GM23338 (cell line): ENCODE data around the gene DYRK1A. TPM values are rescaled to one million over a fixed set of nuclear protein-coding genes. Genes with fewer than 3 reads are reported as not detected.

ENCODE experiments used
- ATAC-seq: fragments of 200-7000 bp; cut with Tn5 transposase; 3 replicates; pipeline ENCODE4 v1.9.1; 2020
- DNase-seq: peaks from one replicate; pipeline ENCODE4 v3.0.0-alpha.2; 2015; ENCODE audit warnings: low spot score
- H2AFZ ChIP-seq: fragments of 200-600 bp; sonication (generic); 2 replicates; pipeline ENCODE4 v1.8.0; 2016; ENCODE audit warnings: antibody characterized with exemption, mild to moderate bottlenecking, moderate library complexity
- H3F3A ChIP-seq: fragments of 200-600 bp; sonication (generic); replicated peaks from 2 replicates; pipeline ENCODE4 v1.8.0; 2017; ENCODE audit warnings: antibody characterized with exemption, mixed run types, low read depth
- H3K27ac ChIP-seq: fragments of 200-600 bp; sonication (generic); 2 replicates; pipeline ENCODE4 v1.6.1; 2016; ENCODE audit warnings: low read depth
- H3K27me3 ChIP-seq: fragments of 200-600 bp; sonication (generic); 2 replicates; pipeline ENCODE4 v1.8.0; 2016; ENCODE audit warnings: mild to moderate bottlenecking, mixed run types, moderate library complexity; ENCODE audit not compliant: insufficient read depth
- H3K36me3 ChIP-seq: fragments of 200-600 bp; sonication (generic); 2 replicates; pipeline ENCODE4 v1.8.0; 2016; ENCODE audit warnings: mild to moderate bottlenecking; ENCODE audit not compliant: insufficient read depth
- H3K4me1 ChIP-seq: fragments of 200-600 bp; sonication (generic); 2 replicates; pipeline ENCODE4 v1.8.0; 2016; ENCODE audit warnings: mild to moderate bottlenecking, moderate library complexity; ENCODE audit not compliant: insufficient read depth
- H3K4me2 ChIP-seq: fragments of 200-600 bp; sonication (generic); 2 replicates; pipeline ENCODE4 v1.7.1; 2017; ENCODE audit warnings: mixed run types
- H3K4me3 ChIP-seq: fragments of 200-600 bp; sonication (generic); 2 replicates; pipeline ENCODE4 v1.6.1; 2016; ENCODE audit warnings: mixed run types
- H3K79me2 ChIP-seq: fragments of 200-600 bp; sonication (generic); replicated peaks from 2 replicates; pipeline ENCODE4 v1.8.0; 2017; ENCODE audit warnings: mild to moderate bottlenecking; ENCODE audit not compliant: insufficient read depth
- H3K9me2 ChIP-seq: fragments of 200-600 bp; sonication (generic); 2 replicates; pipeline ENCODE4 v1.8.0; 2017; ENCODE audit not compliant: insufficient read depth
- H4K20me1 ChIP-seq: fragments of 200-600 bp; sonication (generic); replicated peaks from 2 replicates; pipeline ENCODE4 v1.8.0; 2017; ENCODE audit warnings: mild to moderate bottlenecking; ENCODE audit not compliant: insufficient read depth
- H3K27ac Mint-ChIP-seq: 2 replicates; pipeline ENCODE4 v1.8.0; 2020; ENCODE audit warnings: inconsistent platforms, mild to moderate bottlenecking, moderate library complexity, mixed read lengths
- H3K27me3 Mint-ChIP-seq: 3 replicates; pipeline ENCODE4 v1.8.0; 2022; ENCODE audit warnings: low read depth, mild to moderate bottlenecking, moderate library complexity, mixed read lengths, inconsistent platforms; ENCODE audit not compliant: insufficient read depth, poor library complexity
- H3K36me3 Mint-ChIP-seq: 3 replicates; pipeline ENCODE4 v1.8.0; 2021; ENCODE audit warnings: low read depth, mild to moderate bottlenecking, inconsistent platforms, moderate library complexity, mixed read lengths
- H3K4me1 Mint-ChIP-seq: 3 replicates; pipeline ENCODE4 v1.8.0; 2020; ENCODE audit warnings: mild to moderate bottlenecking, inconsistent platforms, mixed read lengths
- H3K4me3 Mint-ChIP-seq: 3 replicates; pipeline ENCODE4 v1.8.0; 2021; ENCODE audit warnings: moderate library complexity, mild to moderate bottlenecking, inconsistent platforms, mixed read lengths
- H3K9me3 Mint-ChIP-seq: 3 replicates; pipeline ENCODE4 v1.8.0; 2020; ENCODE audit warnings: moderate library complexity, mild to moderate bottlenecking, inconsistent platforms, mixed read lengths
- CREB1 ChIP-seq: fragments of 250-450 bp; sonication (Bioruptor Pico); IDR thresholded peaks from 2 replicates; pipeline ENCODE4 v1.5.0; 2020; ENCODE audit warnings: low read depth, mild to moderate bottlenecking, moderate library complexity
- CTCF ChIP-seq, 2 experiments: fragments of 200-600 bp in 1 of 2; sonication (generic) in 1 of 2; conservative IDR thresholded peaks; 2 replicates each; pipeline versions ENCODE4 v1.5.1 to v1.6.1; 2016 to 2017; ENCODE audit warnings: antibody characterized with exemption in 2 of 2, low read depth in 2 of 2, mild to moderate bottlenecking in 2 of 2, moderate library complexity in 1 of 2
- ETS1 ChIP-seq: IDR thresholded peaks from 2 replicates; pipeline ENCODE4 v1.6.1; 2016; ENCODE audit warnings: antibody characterized with exemption
- EZH2 ChIP-seq: fragments of 200-600 bp; sonication (generic); IDR thresholded peaks from one replicate; pipeline ENCODE4 v1.8.0; 2017; ENCODE audit warnings: antibody characterized with exemption, mild to moderate bottlenecking, low read depth; ENCODE audit not compliant: unreplicated experiment
- EZH2phosphoT487 ChIP-seq: fragments of 200-600 bp; sonication (generic); IDR thresholded peaks from one replicate; pipeline ENCODE4 v1.8.1; 2018; ENCODE audit warnings: antibody characterized with exemption; ENCODE audit not compliant: unreplicated experiment
- JUNB ChIP-seq: IDR thresholded peaks from one replicate; pipeline ENCODE4 v1.6.1; 2016; ENCODE audit warnings: antibody characterized with exemption; ENCODE audit not compliant: unreplicated experiment
- NANOG ChIP-seq: IDR thresholded peaks from 2 replicates; pipeline ENCODE4 v1.6.1; 2016; ENCODE audit warnings: antibody characterized with exemption, borderline replicate concordance
- POLR2AphosphoS5 ChIP-seq: IDR thresholded peaks from 2 replicates; pipeline ENCODE4 v1.6.1; 2016; ENCODE audit warnings: antibody characterized with exemption, low read depth
- REST ChIP-seq: IDR thresholded peaks from one replicate; pipeline ENCODE4 v1.6.1; 2018; ENCODE audit warnings: antibody characterized with exemption; ENCODE audit not compliant: unreplicated experiment
- STAT1 ChIP-seq: IDR thresholded peaks from one replicate; pipeline ENCODE4 v1.6.1; 2016; ENCODE audit warnings: antibody characterized with exemption; ENCODE audit not compliant: unreplicated experiment
- ZNF114 ChIP-seq: fragments of 250-450 bp; sonication (Bioruptor Pico); IDR thresholded peaks from 2 replicates; pipeline ENCODE4 v1.5.0; 2020; ENCODE audit warnings: mild to moderate bottlenecking, moderate library complexity
- ZNF331 ChIP-seq: fragments of 250-450 bp; sonication (Bioruptor Pico); IDR thresholded peaks from 2 replicates; pipeline ENCODE4 v1.5.0; 2020; ENCODE audit warnings: low read depth, mild to moderate bottlenecking, moderate library complexity
- ZNF462 ChIP-seq: fragments of 250-450 bp; sonication (Bioruptor Pico); IDR thresholded peaks from 2 replicates; pipeline ENCODE4 v1.5.0; 2020; ENCODE audit warnings: mild to moderate bottlenecking, moderate library complexity
- polyA plus RNA-seq: library from polyadenylated mRNA; unstranded; fragments of >200 nt; fragmentation: Nextera tagmentation; extraction: Ambion mirVana; gene quantifications from 2 replicates; pipeline ENCODE4 v1.2.1, GENCODE V29; 2016
- total RNA-seq: library from RNA; depleted of rRNA; stranded (reverse); fragments of >200 nt; shearing (Covaris generic); gene quantifications from 2 replicates; pipeline ENCODE4 v1.2.3, GENCODE V29; 2014

The DYRK1A gene
- total and polyA plus RNA-seq, 2 experiments from 2014 or later: 10.3 to 84.7 TPM

GRCh38 chr21:37437376-37438080 lies 71.0 kb downstream of the DYRK1A start (continued):
- TF ChIP-seq REST (no peak), POLR2AphosphoS5 (no peak)

GRCh38 chr21:37443683-37444082 lies 77.1 kb downstream of the DYRK1A start:
- Histone ChIP-seq H4K20me1 (peaks cover 59% of the 10 kb centered on the region), H3K9me2 (no peaks in the 10 kb centered on the region), H3K4me1 (peaks cover 49% of the 10 kb centered on the region), H3K27ac (no peak overlapping the region), H3K4me3 (no peak overlapping the region), H3F3A (no peaks in the 10 kb centered on the region), H3K4me2 (no peak overlapping the region), H3K79me2 (peaks cover 100% of the 10 kb centered on the region), H2AFZ (no peak overlapping the region), H3K36me3 (no peaks in the 10 kb centered on the region), H3K27me3 (no peaks in the 10 kb centered on the region)
- peaks cover 20% of the 10 kb centered on the region for H3K36me3 Mint-ChIP-seq
- DNase-seq (no peak), ATAC-seq (no peak)
- H3K4me3 Mint-ChIP-seq: no peak overlapping the region
- peaks cover 54% of the 10 kb centered on the region for H3K4me1 Mint-ChIP-seq
- peaks cover 12% of the 10 kb centered on the region for H3K9me3 Mint-ChIP-seq
- peaks cover 10% of the 10 kb centered on the region for H3K27me3 Mint-ChIP-seq
- no peak overlapping the region; the same call in 1 of the 2 replicates for H3K27ac Mint-ChIP-seq
- no peak for TF ChIP-seq POLR2AphosphoS5
- no peak for TF ChIP-seq CREB1 (CRISPR knock-in tag)
- no peak for TF ChIP-seq NANOG
- TF ChIP-seq EZH2phosphoT487: no peak
- no peak for TF ChIP-seq EZH2
- no peak for TF ChIP-seq JUNB
- no peak for TF ChIP-seq CTCF (conservative IDR thresholded peaks at IDR 0.05; ENCODE audit: low read depth in 2 of 2)
- TF ChIP-seq ZNF331 (CRISPR knock-in tag): no peak
- TF ChIP-seq ZNF462 (CRISPR knock-in tag): no peak
- TF ChIP-seq ZNF114: no peak
- TF ChIP-seq STAT1: no peak
- TF ChIP-seq ETS1: no peak
